Small intestine (tissue), 7 donors: ENCODE measurements around the gene KIF21B. TPM values are rescaled to one million over a fixed set of nuclear protein-coding genes. Genes with fewer than 3 reads are reported as not detected.
"Not testable (repeated sequence)": the region's sequence is repeated elsewhere in the genome, so short reads cannot be mapped to it uniquely, and the experiment has no call there.

Experiments used
- DNase-seq, 2 donors: peaks; one replicate each; pipeline versions ENCODE4 v3.0.0 to v3.0.0-alpha.2; 2013
- FAIRE-seq: peaks from 2 replicates; lab custom pipeline; 2012; peaks lifted over from hg19 to GRCh38; lab: Jason Lieb, UNC
- H3K27ac ChIP-seq, 3 donors: one replicate each; pipeline ENCODE4 v1.5.1; 2013; ENCODE audit warnings: low read length in 2 of 3, mild to moderate bottlenecking in 2 of 3, control low read depth in 1 of 3, inconsistent platforms in 1 of 3, low read depth in 1 of 3, moderate library complexity in 1 of 3
- H3K27me3 ChIP-seq, 3 donors: one replicate each; pipeline ENCODE4 v1.6.1; 2013; ENCODE audit warnings: low read length in 3 of 3, inconsistent platforms in 1 of 3; ENCODE audit not compliant: control insufficient read depth in 3 of 3, insufficient read depth in 3 of 3
- H3K36me3 ChIP-seq, 3 donors: one replicate each; pipeline ENCODE4 v1.6.1; 2013; ENCODE audit warnings: low read length in 3 of 3, inconsistent platforms in 1 of 3, low read depth in 1 of 3, mild to moderate bottlenecking in 1 of 3, moderate library complexity in 1 of 3; ENCODE audit not compliant: control insufficient read depth in 3 of 3, insufficient read depth in 2 of 3
- H3K4me1 ChIP-seq, 3 donors: one replicate each; pipeline ENCODE4 v1.6.1; 2013; ENCODE audit warnings: low read length in 2 of 3, inconsistent platforms in 1 of 3, low read depth in 1 of 3, mild to moderate bottlenecking in 1 of 3, moderate library complexity in 1 of 3; ENCODE audit not compliant: control insufficient read depth in 3 of 3, insufficient read depth in 2 of 3
- H3K4me3 ChIP-seq, 3 donors: one replicate each; pipeline ENCODE4 v1.5.1; 2013; ENCODE audit warnings: low read length in 3 of 3, control low read depth in 1 of 3, inconsistent platforms in 1 of 3, low read depth in 1 of 3, mild to moderate bottlenecking in 1 of 3, moderate library complexity in 1 of 3
- H3K9me3 ChIP-seq, 2 donors: one replicate each; pipeline ENCODE4 v1.6.1; 2013; ENCODE audit warnings: low read depth in 1 of 2, low read length in 1 of 2; ENCODE audit not compliant: control insufficient read depth in 2 of 2, insufficient read depth in 1 of 2
- WGBS, 3 donors: extraction: QIAGEN DNeasy Blood & Tissue Kit; methylation state at CpG; one replicate each; pipeline ENCODE4 v1.1.7; 2013; 5-methylcytosine and 5-hydroxymethylcytosine counted together
- polyA plus RNA-seq, 4 donors: library from polyadenylated mRNA; stranded (reverse) in 3 of 4; unstranded in 1 of 4; fragments of 200-250 nt in 3 of 4; fragments of 120-200 nt in 1 of 4; gene quantifications; one replicate each; pipeline versions ENCODE4 v1.2.1 to v1.2.3, GENCODE V29; 2013
- donor health status: healthy with polysubstance abuse.
- donor health status: control.
- donor health status: control.
- donor health status: Bipolar disorder and iron deficiency.
- donor health status: healthy.

Gene KIF21B
- polyA plus RNA-seq, 4 donors = 0.89 to 12.9 (median 1.8) TPM

- DNase-seq (no peak), FAIRE-seq (no peak)
- H3K4me1 ChIP-seq = no peaks in the 10 kb centered on the region
- no peak overlapping the region for H3K27ac ChIP-seq
- 82 to 91% (median 86%) methylated on average over 3 of the region's 3 CpGs for WGBS, 3 donors
- no peak overlapping the region for H3K4me3 ChIP-seq
- H3K36me3 ChIP-seq = peaks cover 0 to 11% (median 9%) of the 10 kb centered on the region in 3 donors
- H3K9me3 ChIP-seq = peaks cover 0 to 15% of the 10 kb centered on the region in 2 donors
- H3K27me3 ChIP-seq = peaks cover 0 to 1% (median 0%) of the 10 kb centered on the region in 3 donors
Measured at GRCh38 chr1:200945111-200945510, 78.4 kb downstream of the KIF21B start.

- FAIRE-seq (no peak), DNase-seq (no peak)
- Histone ChIP-seq H3K4me1 (no peaks in the 10 kb centered on the region), H3K9me3 (no peaks in the 10 kb centered on the region), H3K4me3 (no peak overlapping the region), H3K27me3 (peaks cover 0 to 1% (median 0%) of the 10 kb centered on the region in 3 donors), H3K27ac (no peak overlapping the region), H3K36me3 (peaks cover 0 to 2% (median 0%) of the 10 kb centered on the region in 3 donors)
- 65 to 79% (median 73%) methylated on average over 4 of the region's 4 CpGs for WGBS, 3 donors
Measured at GRCh38 chr1:200938955-200939354, 84.6 kb downstream of the KIF21B start.

GRCh38 chr1:200935286-200935962, 88.1 kb downstream of the KIF21B start:
- FAIRE-seq, H3K9me3 ChIP-seq, H3K27me3 ChIP-seq, H3K4me1 ChIP-seq, H3K36me3 ChIP-seq, H3K27ac ChIP-seq, H3K4me3 ChIP-seq, DNase-seq: not testable (repeated sequence)
- 92 to 96% (median 92%) methylated on average over 18 of the region's 18 CpGs for WGBS, 3 donors

GRCh38 chr1:200934676-200935245, 88.8 kb downstream of the KIF21B start:
- no peak overlapping the region for H3K4me3 ChIP-seq
- H3K27ac ChIP-seq = no peak overlapping the region
- 94% methylated on average over 13 of the region's 13 CpGs for WGBS, 3 donors
- H3K36me3 ChIP-seq = peaks cover 0 to 5% (median 0%) of the 10 kb centered on the region in 3 donors
- peaks cover 0 to 3% of the 10 kb centered on the region in 2 donors for H3K9me3 ChIP-seq
- FAIRE-seq = no peak
- no peak for DNase-seq
- no peaks in the 10 kb centered on the region for H3K4me1 ChIP-seq
- no peaks in the 10 kb centered on the region for H3K27me3 ChIP-seq

GRCh38 chr1:200931776-200932175, 91.7 kb downstream of the KIF21B start:
- FAIRE-seq (no peak), DNase-seq (no peak)
- H3K4me1 ChIP-seq = no peaks in the 10 kb centered on the region
- no peak overlapping the region for H3K27ac ChIP-seq
- peaks cover 0 to 3% (median 0%) of the 10 kb centered on the region in 3 donors for H3K36me3 ChIP-seq
- H3K4me3 ChIP-seq = no peak overlapping the region
- no peaks in the 10 kb centered on the region for H3K27me3 ChIP-seq
- H3K9me3 ChIP-seq = peaks cover 0 to 3% of the 10 kb centered on the region in 2 donors
- 87 to 98% (median 90%) methylated on average over 2 of the region's 2 CpGs for WGBS, 3 donors

- H3K27ac ChIP-seq, DNase-seq, FAIRE-seq, H3K27me3 ChIP-seq, H3K4me3 ChIP-seq, H3K36me3 ChIP-seq, H3K9me3 ChIP-seq, H3K4me1 ChIP-seq: not testable (repeated sequence)
- 89 to 93% (median 91%) methylated on average over 8 of the region's 8 CpGs for WGBS, 3 donors
Measured at GRCh38 chr1:200930285-200930684, 93.2 kb downstream of the KIF21B start.

- DNase-seq (peak in 1 of 2 donors; percentile 13), FAIRE-seq (no peak)
- Histone ChIP-seq H3K36me3 (peaks cover 0 to 3% (median 0%) of the 10 kb centered on the region in 3 donors), H3K9me3 (peaks cover 0 to 3% of the 10 kb centered on the region in 2 donors), H3K4me1 (no peaks in the 10 kb centered on the region), H3K27me3 (no peaks in the 10 kb centered on the region), H3K4me3 (no peak overlapping the region), H3K27ac (no peak overlapping the region)
- 79 to 84% (median 81%) methylated on average over 4 of the region's 4 CpGs for WGBS, 3 donors
Measured at GRCh38 chr1:200929530-200930278, 93.8 kb downstream of the KIF21B start.

- Histone ChIP-seq H3K36me3 (peaks cover 0 to 4% (median 0%) of the 10 kb centered on the region in 3 donors), H3K27ac (no peak overlapping the region), H3K4me1 (no peaks in the 10 kb centered on the region), H3K27me3 (peaks cover 0 to 3% (median 0%) of the 10 kb centered on the region in 3 donors), H3K4me3 (no peak overlapping the region), H3K9me3 (no peaks in the 10 kb centered on the region)
- 70 to 81% (median 75%) methylated on average over 4 of the region's 4 CpGs for WGBS, 3 donors
- DNase-seq (no peak), FAIRE-seq (no peak)
Measured at GRCh38 chr1:200925831-200926230, 97.7 kb downstream of the KIF21B start.
